ENCODE measurements around the gene ADPRHL1. TPM values are rescaled to one million over a fixed set of nuclear protein-coding genes. Genes with fewer than 3 reads are reported as not detected.

Gene ADPRHL1
- total RNA-seq, 1 donor from 2014 or later = 8.4 TPM

DNA sequence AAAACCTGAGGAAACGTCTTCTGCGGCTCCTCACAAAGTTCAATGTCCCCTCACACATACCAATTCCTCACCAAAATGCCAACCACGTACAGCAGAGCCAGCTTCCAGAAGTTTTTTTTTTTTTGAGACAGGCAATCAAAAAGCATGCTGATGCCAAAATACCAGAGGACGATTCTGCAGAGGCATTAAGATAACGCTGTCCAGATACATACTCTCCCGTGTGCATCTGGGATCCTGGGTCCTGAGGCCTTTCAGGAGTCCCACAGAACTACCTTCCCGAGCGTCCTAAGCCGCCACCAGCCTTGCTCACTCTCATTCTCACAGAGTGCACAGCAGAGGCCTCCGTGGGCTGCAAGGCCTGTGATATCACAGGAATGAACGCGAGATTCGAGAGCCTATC is 32.3 kb upstream of the ADPRHL1 start:
- Mint-ChIP-seq H3K36me3 (ENCODE audit: low read depth) (peaks cover 2% of the 10 kb centered on the region), H3K9me3 (ENCODE audit: low read depth) (no peaks in the 10 kb centered on the region), H3K4me3 (ENCODE audit: unreplicated experiment) (no peak overlapping the region), H3K27ac (ENCODE audit: unreplicated experiment) (no peak overlapping the region), H3K4me1 (ENCODE audit: low read depth) (peaks cover 42% of the 10 kb centered on the region), H3K27me3 (ENCODE audit: low read depth) (no peaks in the 10 kb centered on the region)
- TF ChIP-seq, protein P1, sequence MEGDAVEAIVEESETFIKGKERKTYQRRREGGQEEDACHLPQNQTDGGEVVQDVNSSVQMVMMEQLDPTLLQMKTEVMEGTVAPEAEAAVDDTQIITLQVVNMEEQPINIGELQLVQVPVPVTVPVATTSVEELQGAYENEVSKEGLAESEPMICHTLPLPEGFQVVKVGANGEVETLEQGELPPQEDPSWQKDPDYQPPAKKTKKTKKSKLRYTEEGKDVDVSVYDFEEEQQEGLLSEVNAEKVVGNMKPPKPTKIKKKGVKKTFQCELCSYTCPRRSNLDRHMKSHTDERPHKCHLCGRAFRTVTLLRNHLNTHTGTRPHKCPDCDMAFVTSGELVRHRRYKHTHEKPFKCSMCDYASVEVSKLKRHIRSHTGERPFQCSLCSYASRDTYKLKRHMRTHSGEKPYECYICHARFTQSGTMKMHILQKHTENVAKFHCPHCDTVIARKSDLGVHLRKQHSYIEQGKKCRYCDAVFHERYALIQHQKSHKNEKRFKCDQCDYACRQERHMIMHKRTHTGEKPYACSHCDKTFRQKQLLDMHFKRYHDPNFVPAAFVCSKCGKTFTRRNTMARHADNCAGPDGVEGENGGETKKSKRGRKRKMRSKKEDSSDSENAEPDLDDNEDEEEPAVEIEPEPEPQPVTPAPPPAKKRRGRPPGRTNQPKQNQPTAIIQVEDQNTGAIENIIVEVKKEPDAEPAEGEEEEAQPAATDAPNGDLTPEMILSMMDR (IDR thresholded peaks at IDR 0.05) = no peak
- no peak for DNase-seq (ENCODE audit: low spot score)

DNA sequence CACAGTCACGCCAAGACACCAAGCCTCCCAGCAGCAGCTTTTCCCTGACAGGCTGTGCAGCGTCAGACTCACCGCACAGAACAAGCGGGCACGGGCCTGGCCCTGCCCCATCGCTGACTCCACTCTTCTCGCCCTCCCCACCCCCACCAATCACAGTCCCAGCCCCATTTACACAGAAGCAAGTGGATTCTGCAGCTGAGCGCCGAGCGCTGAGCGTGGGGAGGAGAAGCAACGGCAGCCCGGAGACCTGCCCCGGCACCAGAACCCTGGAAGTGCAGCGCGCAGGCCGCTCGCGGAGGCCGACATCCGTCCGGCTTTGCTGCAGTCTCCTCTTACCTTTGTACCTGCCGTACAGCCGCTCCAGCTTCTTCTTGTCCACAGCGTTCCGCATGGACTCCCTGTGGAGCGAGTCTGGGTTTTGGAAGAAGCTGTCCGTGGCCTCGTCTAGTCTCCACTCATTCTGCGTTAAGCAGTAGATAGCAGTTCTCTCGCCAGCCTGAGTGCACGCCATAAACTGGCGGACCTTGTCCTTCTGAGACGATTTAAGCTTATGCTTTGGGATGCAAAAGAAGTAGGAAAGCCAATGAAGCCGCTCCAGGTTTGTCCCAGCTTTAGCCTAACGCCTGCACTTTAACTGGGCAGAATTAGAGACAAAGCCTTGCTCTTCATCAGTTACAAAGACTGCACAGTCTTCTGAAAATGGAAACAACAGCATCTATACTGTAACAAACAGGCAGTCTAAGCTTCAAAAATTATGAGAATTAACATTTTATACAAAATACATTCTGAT is 30.4 kb upstream of the ADPRHL1 start:
- Mint-ChIP-seq H3K4me1 (ENCODE audit: low read depth) (peaks cover 32% of the 10 kb centered on the region), H3K27ac (ENCODE audit: unreplicated experiment) (no peak overlapping the region), H3K36me3 (ENCODE audit: low read depth) (peaks cover 5% of the 10 kb centered on the region), H3K4me3 (ENCODE audit: unreplicated experiment) (no peak overlapping the region), H3K27me3 (ENCODE audit: low read depth) (no peaks in the 10 kb centered on the region), H3K9me3 (ENCODE audit: low read depth) (no peaks in the 10 kb centered on the region)
- no peak for DNase-seq (ENCODE audit: low spot score)
- TF ChIP-seq, protein P1 (IDR thresholded peaks at IDR 0.05) = no peak

DNA sequence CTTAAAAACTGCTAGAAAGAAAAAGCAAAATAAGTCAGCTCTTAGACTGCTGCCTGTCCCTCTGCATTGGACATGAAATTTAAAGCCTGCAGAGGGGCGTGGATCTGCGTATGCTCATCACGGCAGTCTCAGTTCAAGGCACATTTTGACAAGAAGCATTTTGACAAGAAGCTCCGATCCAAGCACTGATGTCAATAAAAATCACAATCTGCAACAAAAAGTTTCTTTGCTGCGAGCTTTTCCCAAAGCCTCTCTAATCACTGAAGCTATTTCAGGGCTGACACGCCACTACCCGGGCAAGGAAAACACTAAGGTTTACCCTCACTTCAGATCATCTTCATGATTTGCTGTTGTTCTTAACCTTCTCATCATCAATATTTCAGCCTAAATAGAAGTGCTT is 29.8 kb upstream of the ADPRHL1 start:
- Mint-ChIP-seq H3K4me3 (ENCODE audit: unreplicated experiment) (no peak overlapping the region), H3K27ac (ENCODE audit: unreplicated experiment) (no peak overlapping the region), H3K9me3 (ENCODE audit: low read depth) (no peaks in the 10 kb centered on the region), H3K36me3 (ENCODE audit: low read depth) (peaks cover 6% of the 10 kb centered on the region), H3K4me1 (ENCODE audit: low read depth) (peaks cover 26% of the 10 kb centered on the region), H3K27me3 (ENCODE audit: low read depth) (no peaks in the 10 kb centered on the region)
- no peak for DNase-seq (ENCODE audit: low spot score)
- TF ChIP-seq, protein P1 (IDR thresholded peaks at IDR 0.05) = no peak

DNA sequence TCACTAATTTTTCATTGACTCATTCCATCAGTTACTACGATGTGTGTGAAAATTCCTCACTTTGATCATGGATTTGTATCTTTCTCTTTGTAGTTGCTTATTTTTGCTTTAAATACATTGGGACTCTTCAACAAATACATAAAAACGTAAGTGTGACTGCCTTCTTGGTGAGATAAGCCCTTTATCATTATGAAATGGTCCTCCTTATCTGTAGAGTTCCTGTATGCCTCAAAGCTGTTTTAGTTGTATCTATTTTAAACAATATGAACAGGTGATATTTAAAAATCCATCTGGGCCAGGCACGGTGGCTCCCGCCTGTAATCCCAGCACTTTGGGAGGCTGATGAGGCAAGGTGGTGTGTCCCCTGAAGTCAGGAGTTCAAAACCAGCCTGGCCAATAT is 25.9 kb upstream of the ADPRHL1 start:
- Mint-ChIP-seq H3K27ac (ENCODE audit: unreplicated experiment) (no peak overlapping the region), H3K4me3 (ENCODE audit: unreplicated experiment) (no peak overlapping the region), H3K4me1 (ENCODE audit: low read depth) (peaks cover 3% of the 10 kb centered on the region), H3K36me3 (ENCODE audit: low read depth) (peaks cover 28% of the 10 kb centered on the region), H3K27me3 (ENCODE audit: low read depth) (no peaks in the 10 kb centered on the region), H3K9me3 (ENCODE audit: low read depth) (no peaks in the 10 kb centered on the region)
- DNase-seq (ENCODE audit: low spot score) = no peak
- TF ChIP-seq, protein P1 (IDR thresholded peaks at IDR 0.05) = no peak

DNA sequence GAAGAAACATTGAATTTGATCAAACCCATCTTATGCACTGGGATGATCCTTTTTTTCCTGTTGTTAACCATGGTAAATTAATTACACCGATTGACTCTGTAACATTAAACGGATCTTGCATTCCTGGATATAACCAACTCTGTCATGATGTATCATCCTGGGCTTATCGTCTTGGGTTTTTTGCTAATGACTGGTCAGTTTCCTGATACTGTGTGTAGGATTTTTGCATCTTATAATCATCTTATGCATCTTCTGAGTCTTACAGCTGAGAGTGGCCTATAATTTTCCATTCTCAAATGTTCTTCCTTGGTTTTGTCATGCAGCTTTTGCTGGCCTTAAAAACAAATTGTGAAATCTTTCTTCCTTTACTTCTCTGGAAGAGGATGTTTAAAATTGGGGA is 24.4 kb upstream of the ADPRHL1 start:
- H3K36me3 Mint-ChIP-seq (ENCODE audit: low read depth) = peaks cover 30% of the 10 kb centered on the region
- H3K9me3 Mint-ChIP-seq (ENCODE audit: low read depth) = no peaks in the 10 kb centered on the region
- peaks cover 3% of the 10 kb centered on the region for H3K4me1 Mint-ChIP-seq (ENCODE audit: low read depth)
- H3K4me3 Mint-ChIP-seq (ENCODE audit: unreplicated experiment) = no peak overlapping the region
- H3K27ac Mint-ChIP-seq (ENCODE audit: unreplicated experiment) = no peak overlapping the region
- no peak for DNase-seq (ENCODE audit: low spot score)
- no peaks in the 10 kb centered on the region for H3K27me3 Mint-ChIP-seq (ENCODE audit: low read depth)
- TF ChIP-seq, protein P1 (IDR thresholded peaks at IDR 0.05) = no peak

All from chondrocyte (in vitro differentiated cells).